GM12801 (cell line): ENCODE measurements around the gene CREB5.

Experiments used
- TF ChIP-seq, protein P1 (sequence below): IDR thresholded peaks from one replicate; pipeline ENCODE4 v1.5.1; 2011; ENCODE audit warnings: control low read depth; ENCODE audit not compliant: insufficient read length; ENCODE audit errors: extremely low read depth

The CREB5 gene

DNA sequence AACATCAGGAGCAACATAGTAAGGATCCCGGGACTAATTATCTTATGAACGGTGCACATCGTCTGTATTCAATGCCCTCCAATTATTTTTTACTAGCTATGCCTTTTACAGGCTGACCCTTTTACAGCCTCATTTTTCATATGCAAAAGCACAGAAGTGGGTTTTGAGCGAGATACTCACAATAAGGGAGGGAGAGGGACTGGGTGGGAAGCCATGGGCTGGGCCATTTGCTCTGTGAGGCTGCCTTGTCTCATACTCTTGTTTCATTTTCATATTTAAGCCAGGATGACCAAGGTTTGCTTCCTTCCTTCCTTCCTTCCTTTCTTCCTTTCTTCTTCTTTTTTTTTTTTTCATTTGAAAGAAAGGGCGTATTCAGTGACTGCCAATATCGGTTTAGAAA lies 286.5 kb downstream of the CREB5 start:
- TF ChIP-seq, protein P1, sequence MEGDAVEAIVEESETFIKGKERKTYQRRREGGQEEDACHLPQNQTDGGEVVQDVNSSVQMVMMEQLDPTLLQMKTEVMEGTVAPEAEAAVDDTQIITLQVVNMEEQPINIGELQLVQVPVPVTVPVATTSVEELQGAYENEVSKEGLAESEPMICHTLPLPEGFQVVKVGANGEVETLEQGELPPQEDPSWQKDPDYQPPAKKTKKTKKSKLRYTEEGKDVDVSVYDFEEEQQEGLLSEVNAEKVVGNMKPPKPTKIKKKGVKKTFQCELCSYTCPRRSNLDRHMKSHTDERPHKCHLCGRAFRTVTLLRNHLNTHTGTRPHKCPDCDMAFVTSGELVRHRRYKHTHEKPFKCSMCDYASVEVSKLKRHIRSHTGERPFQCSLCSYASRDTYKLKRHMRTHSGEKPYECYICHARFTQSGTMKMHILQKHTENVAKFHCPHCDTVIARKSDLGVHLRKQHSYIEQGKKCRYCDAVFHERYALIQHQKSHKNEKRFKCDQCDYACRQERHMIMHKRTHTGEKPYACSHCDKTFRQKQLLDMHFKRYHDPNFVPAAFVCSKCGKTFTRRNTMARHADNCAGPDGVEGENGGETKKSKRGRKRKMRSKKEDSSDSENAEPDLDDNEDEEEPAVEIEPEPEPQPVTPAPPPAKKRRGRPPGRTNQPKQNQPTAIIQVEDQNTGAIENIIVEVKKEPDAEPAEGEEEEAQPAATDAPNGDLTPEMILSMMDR = no peak

DNA sequence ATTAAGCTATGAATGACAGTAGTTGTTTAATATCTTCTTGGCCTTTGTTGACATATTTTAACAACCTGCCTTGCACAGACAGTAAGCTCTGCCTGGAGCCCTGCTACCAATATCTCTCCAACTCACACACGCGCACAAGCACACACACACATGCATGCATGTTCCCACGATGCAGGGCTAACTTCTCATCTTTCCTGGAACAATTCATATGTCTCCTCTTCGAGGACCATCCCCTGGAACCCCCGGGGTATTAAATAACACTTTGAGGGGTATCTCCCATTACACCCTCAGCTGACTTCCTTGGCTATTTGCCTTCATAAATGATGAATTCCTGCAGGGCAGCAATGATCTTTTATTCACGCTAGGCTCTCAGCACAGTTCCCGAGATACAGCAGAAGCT lies 287.8 kb downstream of the CREB5 start:
- TF ChIP-seq, protein P1 = no peak

DNA sequence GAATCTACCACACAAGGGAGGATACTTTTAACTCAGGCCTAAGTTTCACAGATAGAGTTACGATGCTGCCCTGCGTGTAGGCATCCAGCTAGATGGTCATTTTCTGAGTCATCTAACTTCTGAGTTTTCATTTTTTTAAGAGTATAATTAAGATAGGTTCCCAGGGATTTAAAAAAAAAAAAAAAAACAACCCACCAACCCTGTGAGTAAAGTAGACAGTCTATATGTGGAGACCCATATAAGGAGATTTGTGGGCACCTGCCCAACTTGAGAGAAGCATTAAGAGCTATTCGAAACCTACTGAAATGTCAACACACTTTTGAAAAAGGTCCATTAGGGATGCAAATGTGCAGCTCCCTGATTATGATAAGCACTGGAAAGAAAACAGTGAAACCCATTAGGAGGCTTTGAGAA lies 288.5 kb downstream of the CREB5 start:
- TF ChIP-seq, protein P1 = no peak

DNA sequence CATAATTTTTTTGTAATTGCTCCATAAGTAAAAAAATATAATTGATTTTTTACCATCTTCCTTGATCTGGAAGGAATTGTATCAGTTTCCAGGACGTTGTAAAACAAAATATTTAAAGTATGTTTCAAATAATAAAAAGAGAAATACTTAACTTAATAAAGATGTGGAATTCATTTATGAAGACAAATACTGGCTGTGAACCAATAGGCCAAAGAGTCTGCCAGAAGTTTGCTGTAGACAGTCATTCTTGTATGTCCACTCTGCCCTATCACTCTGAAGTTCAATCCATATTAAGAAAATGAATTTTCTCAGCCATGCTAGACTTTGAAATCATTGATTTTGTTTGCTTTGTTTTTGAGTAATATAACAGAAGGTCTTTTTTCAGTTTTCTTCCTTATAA lies 289.4 kb downstream of the CREB5 start:
- TF ChIP-seq, protein P1 = no peak

DNA sequence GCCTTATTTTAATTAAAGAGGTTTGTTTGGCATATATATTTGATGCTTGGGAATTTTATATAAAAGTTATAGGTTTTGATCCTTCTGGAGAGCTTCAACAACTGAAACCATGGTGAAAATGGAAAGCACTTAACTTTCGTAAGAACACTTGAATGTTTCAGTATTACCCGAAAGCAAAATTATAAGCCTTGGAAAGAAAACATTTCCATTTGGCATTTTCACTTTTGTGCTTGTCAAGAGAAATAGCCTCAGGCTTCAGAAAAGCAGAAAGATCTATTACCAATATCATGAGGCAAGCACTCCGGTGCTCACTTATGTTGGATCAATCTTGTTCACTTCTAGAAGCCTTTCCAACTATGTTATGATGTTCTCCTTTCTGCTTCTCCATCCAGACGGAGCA lies 289.9 kb downstream of the CREB5 start:
- TF ChIP-seq, protein P1 = no peak

DNA sequence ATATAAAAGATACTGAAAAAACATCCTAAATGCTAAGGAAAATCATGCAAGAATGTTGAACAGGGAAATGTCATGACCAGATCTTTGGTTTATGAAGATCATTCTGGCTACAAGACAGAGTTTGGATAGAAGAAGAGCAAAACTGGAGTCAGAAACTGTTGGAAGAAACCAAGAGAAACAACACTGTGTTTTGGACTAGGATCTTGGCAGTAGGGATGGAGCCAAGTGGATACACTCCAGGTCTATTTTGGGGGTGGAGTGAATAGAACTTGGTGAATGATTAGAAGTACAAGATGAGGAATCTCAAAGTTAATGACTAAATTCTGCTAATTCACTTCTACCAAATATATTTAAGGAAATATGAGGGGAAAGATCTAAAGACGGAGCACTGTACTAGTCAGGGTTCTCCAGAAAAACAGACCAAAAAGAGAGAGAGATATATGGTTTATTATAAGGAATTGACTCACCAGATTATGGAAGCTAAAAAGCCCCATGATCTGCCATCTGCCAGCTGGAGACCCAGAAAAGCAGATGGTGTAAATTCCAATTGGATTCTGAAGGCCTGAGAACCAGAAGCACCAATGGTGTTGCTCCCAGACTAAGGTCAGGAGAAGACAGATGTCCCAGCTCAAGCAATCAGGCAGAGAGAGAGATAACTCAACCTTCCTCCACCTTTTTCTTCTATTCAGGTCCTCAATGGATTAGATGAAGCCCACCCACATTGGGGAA lies 290.9 kb downstream of the CREB5 start:
- TF ChIP-seq, protein P1 = no peak

DNA sequence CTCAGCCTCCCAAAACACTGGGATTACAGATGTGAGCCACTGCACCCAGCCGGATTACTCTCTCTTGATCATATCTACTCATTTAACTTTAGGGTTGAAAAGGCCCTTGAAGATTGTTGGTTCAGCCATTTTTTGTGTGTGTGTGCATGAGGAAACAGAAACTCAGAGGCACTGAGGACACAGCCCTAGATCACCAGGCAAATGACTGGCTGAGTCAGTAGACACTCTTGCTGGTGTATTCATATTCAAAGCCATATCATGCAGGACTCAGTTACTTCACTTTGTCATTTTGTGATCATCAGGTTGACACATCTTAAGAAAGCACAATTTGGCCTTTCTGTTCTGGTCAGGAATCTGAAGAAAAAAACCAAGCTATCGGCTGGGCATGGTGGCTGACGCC lies 292.4 kb downstream of the CREB5 start:
- TF ChIP-seq, protein P1 = no peak

DNA sequence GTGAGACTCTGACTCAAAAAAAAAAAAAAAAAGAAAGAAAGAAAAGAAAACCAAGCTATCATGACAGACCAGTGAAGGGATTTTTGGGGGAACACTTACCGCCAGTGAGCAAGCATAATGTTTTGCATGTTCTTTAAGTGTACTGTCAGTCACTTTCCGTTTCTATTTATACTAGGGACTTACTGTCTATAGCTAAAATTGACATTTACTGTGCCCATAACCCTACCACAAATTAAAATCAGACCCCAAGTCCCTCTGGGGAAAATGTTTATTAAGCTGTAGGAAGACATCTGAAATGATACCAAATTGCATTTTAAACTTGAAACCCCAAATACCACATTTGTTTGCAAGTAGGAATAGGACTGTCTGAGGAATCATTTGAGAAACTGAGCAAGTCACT lies 293.0 kb downstream of the CREB5 start:
- TF ChIP-seq, protein P1 = no peak
